Peyer's patch (tissue), 4 donors: Measurements from ENCODE around the gene CSNK2A2.

Experiments
- CTCF ChIP-seq, 6 experiments: fragments of 450-650 bp in 4 of 6; fragments of 200-600 bp in 2 of 6; sonication (generic) in 1 of 6; IDR thresholded peaks; one replicate each; pipeline ENCODE4 v1.5.1; 2017 to 2019; ENCODE audit warnings: antibody characterized with exemption in 6 of 6, mild to moderate bottlenecking in 3 of 6, moderate library complexity in 1 of 6
- POLR2A ChIP-seq, 2 donors: fragments of 450-650 bp; IDR thresholded peaks; one replicate each; pipeline ENCODE4 v1.5.1; 2017; ENCODE audit warnings: antibody characterized with exemption in 2 of 2, mild to moderate bottlenecking in 2 of 2, moderate library complexity in 2 of 2

GRCh38 chr16:58111302-58111627 is 86.6 kb downstream of the CSNK2A2 start:
- no peak for TF ChIP-seq CTCF (IDR thresholded peaks at IDR 0.05)
- TF ChIP-seq POLR2A (IDR thresholded peaks at IDR 0.05), result no peak
